ENCODE results near the gene ZNF205.
A peak's percentile ranks its signal among the peaks of the same experiment; 100 is the strongest.

The ZNF205 gene

DNA sequence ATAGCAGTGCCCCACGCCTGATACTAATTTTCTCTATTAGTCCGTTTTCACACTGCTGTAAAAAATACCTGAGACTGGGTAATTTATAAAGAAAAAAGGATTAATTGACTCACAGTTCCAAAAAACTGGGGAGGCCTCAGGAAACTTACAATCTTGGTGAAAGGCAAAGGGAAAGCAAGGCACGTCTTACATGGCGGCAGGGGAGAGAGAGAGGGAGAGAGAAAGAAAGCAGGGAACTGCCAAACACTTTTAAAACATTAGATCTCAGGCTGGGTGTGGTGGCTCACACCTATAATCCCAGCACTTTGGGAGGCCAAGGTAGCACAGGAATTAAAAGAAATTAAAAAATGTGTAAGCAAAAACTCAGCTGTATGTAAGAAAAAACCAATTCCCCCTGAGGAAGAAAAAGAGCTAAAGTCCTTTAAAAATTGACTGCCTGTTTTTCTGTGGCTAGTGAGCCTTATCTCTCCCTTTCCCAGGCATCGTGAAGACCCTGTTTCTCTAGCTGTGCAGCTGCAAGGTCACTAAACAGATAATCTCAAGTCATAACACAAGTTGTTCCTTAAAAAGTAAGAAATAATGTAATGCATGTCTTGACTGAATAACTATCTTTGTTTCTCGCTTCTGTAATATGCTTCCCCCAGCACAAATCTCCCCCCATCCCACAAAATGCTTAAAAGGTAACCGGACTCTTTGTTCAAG, 27.3 kb upstream of the ZNF205 start:
- no peak for DNase-seq

DNA sequence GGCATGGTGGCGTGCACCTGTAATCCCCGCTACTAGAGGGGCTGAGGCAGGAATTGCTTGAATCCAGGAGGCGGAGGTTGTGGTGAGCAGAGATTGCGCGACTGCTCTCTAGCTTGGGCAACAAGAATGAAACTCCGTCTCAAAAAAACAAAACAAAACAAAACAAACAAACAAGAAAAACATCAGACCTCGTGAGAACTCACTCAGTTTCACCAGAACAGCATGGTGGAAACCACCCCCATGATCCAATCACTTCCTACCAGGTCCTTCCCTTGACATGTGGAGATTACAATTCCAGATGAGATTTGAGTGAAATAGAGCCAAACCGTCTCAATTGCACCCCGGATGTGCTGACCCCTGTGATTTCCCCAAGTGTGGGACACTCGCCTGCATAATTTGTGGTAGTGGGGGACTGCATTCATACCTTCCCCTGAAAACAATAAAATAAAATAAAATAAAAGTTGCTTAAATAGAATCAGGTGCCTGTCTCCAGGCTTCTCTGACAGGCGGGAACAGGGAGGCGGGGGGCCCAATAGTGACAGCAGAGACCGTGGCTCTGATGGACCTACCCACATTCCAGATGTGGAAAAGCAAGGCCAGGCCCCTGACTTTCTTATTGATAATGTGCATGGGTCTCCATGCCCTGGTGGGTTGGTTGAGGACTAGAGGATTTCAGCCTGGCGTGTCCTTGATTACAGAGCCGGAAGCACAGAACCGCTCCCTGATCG, 26.4 kb upstream of the ZNF205 start:
- no peak for DNase-seq

DNA sequence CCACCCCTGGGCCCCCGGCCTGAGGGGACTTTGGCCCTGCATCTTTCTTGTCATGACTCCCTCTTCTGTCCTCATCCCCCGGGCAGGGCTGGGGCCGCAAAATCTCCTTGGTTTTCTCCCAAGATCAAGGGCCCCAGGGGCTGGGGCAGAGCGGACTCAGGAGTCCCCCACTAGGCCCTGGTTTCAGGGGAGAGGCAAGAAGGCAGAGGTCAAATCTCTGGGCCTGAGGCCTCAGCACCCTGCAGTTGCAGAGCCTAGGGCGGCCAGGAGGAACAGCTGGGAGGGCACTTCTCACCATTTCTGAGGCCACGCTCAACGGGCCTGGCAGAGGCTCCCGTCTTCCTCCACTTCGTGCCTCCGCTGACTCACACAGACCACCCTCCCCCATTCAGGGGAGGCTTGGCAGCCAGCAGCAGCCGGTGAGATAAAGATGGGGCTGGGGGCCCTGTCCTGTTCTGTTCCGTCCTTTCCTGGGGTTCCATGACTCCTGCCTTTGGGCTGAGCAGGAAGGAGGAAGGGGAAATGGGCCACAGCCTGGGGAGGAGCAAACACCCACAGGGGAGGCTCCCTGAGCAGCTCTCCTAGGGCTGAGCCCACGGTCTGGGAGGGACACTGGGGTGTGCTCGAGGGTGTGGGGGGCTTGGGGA, 25.7 kb upstream of the ZNF205 start:
- DNase-seq, result no peak

DNA sequence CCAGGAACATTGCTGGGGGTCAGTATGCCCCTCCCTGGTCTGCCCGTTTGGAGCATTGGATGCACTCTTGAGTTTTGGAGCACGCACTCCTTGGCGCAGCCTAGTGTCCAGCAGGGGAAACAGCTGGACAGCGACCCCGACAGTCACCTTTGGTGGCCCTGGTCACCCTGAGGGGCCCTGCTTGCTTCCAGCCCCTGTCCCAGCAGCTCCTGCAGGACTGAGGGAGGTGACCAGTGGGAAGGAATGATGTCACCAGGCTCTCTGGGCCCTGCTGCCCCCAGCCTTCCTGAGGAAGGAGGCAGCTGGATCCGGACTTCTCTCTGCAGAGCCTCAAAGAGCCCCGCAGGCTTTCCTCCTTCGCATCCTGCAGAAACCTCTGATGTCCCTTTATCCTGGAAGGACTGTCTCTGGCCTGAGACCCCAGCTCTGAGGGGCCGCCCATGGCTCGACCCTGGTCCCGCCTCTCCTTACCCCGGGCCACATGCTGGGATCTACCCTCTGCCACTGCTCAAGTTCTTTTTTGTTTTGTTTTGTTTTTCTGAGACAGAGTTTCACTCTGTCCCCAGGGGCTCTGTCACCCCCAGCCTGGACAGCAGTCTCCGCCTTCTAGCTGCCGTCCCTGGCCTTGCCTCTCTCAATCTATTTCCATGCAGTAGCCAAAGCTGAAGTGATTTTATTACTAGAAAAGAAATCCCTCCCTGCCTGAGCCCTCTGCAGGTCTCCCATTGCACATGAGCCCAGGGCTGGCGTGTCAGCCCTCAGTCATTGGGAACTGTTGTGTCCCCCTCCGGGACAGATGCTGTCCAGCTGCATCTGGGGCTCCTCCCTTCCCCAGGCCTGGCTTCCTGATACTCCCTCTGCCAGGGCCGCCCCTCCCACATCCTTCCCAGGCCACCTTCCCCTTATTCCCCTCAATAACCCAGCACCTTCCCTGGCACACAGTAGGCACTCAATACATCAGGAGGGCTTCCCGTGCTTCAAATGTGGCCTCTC, 24.8 kb upstream of the ZNF205 start:
- DNase-seq, result no peak

DNA sequence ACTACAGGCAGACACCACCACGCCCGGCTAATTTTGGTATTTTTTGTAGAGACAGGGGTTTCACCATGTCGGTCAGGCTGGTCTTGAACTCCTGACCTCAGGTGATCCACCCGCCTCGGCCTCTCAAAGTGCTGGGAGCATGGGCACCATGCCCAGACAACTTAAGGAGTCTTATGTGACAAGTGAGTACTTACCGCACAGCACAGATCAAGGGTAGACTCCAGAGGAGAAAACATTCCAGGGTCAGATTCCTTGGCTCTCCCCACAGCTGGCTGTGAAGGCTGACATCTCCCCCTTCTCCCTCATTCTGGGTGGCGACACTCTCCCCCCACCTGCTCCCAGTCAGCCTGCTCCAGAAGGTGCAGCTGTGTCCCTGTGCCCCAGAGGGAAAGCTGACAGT, 23.9 kb upstream of the ZNF205 start:
- DNase-seq, result no peak

DNA sequence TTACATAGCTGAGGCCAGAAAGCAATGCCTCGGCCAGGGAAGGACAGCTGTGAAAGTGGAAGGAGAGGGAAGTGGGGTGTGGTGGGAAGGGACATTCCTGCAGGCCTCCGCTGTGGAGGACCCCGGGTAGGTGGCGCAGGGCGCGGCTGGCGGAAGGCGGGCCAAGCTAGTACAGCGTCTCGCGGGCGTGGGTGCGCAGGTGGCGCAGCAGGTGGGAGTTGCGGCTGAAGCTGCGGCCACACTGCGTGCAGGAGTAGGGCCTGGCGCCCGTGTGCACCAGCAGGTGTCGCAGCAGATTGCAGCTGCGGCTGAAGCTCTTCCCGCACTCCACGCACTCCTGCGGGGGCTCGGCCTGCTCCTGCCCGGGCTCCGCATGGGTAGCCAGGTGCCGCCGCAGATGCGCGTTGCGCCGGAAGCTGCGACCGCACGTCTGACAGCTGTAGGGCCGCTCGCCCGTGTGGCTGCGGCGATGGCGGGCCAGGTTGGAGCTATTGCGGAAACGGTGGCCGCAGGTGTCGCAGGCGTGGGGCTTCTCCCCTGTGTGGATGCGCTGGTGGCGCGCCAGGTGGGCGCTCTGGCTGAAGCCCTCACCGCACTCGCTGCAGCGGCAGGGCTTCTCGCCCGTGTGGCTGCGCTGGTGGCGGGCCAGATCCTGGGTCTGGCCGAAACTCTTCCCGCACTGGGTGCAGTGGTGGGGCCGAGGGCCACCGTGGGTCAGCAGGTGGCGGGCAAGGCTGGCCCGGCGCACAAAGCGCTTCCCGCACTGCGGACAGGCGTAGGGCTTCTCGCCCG, 23.3 kb upstream of the ZNF205 start:
- DNase-seq, result no peak

DNA sequence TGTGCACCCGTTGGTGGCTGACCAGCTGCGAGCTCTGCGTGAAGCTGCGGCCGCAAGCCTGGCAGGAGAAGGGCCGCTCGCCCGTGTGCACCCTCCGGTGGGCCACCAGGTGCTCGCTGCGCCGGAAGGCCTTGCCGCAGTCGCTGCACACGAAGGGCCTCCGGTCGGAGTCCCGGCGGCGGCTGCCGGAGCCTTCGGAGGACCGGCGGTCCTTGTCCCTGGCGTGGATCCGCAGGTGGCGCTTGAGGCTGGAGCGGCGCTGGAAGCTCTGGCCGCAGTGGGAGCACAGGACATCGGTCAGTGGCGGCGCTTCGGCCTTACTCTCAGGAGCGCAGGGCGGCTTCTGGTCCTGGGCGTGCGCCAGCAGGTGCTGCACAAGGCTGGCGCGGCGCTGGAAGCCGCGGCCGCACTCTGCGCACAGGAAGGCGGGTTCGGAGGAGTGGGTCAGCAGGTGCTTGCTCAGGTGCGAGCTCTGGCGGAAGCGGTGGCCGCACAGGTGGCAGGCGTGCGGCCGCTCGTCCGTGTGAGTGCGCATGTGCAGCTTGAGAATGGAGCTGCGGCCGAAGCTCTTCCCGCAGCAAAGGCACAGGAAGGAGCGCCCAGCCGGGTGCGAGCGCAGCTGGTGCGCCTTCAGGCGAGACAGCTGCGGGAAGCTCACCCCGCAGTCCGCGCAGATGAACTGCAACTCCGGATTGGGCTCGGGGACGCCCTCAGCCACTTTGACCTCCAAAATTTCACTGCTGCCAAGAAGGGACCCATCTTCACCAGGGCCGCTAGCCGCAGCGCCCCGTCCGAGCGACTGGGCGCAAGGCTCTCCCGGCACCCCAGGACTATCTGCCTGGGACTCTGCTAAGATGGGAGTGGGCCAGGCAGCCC, 22.4 kb upstream of the ZNF205 start:
- DNase-seq, result no peak

DNA sequence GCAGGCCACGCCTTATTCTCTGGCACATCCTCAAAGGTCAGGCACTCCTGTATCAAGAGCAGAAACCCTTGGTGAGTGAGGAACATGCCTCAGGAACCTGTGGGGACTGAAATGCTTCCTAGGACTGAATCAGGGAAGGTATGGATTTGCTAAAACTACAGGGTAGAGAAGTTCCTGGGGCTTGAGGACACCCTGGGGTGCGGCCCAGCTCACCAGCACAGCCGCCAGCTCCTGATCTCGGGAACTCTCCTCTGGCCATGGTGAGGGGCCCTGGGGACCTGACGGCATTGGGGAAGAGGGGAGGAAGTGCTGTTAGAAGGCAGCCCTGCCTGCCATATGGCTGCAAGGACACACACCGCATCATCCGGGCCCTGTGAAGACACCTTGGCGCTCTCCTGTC, 20.8 kb upstream of the ZNF205 start:
- DNase-seq, result no peak

DNA sequence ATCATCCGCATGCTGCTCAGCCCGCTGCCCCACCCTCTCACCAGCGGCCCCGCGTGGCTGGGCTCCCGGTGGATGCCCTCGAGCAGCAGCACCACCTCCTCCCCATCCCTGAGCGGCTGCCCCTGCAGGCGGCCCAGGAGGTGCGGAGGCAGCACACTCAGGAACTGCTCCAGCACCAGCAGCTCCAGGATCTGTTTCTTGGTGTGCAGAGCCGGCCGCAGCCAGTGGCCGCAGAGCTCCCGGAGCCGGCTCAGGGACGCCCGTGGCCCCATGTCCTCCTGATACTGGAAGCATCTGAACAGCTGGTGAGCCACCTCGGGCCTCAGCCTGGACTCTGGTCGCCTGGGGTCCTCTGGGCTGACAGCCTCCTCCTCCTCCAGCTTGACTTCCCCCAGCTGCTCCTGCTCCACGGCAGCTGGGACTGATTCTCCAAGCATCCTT, 19.9 kb upstream of the ZNF205 start:
- no peak for DNase-seq

DNA sequence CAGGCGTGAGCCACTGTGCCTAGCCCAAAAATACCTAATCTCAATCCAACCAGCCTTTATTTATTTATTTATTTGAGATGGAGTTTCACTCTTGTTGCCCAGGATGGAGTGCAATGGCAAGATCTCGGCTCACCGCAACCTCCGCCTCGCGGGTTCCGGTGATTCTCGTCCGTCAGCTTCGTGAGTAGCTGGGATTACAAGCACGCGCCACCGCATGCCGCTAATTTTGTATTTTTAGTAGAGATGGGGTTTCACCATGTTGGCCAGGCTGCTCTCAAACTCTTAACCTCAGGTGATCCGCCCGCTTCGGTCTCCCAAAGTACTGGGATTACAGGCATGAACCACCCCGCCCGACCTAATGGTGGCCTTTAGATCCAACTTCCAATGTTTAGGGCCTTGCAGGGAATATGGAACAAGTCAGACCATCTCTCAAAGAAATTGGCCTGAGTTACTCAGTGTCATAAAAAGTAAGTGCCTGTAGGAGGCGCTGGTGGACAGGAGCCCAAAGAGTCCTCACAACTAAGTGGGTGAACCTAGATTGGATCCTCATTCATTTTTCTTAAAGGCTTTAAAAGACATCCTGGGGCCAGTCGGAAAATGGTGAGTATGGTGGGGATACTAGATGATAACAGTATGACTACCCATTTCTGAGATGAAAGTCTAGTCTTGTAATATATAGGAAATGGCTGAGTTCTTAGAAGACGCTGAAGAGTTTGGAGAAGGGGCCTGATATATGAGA, 17.9 kb upstream of the ZNF205 start:
- no peak for DNase-seq

DNA sequence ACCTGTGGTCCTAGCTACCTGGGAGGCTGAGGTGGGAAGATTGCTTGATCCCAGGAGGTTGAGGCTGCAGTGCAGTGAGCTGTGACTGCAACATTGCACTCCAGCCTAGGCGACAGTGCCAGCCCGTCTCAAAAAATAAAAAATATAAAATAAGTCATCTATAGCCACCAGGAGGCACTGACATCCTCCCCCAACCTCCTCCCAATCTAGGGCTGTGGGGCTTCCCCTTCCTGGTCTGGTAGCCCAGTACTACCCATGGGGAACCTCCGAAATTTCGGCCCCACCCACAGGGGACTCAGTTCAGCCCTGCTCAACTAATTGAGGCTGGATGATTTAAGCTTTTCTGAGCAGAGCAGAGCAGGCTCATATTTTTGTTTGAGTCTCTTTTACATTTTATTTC, 16.5 kb upstream of the ZNF205 start:
- DNase-seq, result no peak

DNA sequence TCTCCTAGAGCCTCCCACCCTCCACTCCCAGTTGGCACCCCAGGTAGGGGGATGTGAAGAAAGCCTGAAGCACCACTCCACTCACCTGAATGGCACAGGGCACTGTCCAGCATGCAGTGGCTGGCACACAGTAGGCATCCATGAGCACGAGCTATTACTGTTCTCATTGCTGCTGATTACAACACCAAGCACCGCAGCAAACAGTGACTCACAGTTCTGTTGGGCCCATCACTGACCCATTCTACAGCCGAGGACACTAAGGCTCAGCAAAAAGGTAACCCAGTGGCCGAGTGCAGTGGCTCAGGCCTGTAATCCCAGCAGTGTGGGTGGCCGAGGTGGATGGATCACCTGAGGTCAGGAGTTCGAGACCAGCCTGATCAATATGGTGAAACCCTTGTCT, 16.0 kb upstream of the ZNF205 start:
- no peak for DNase-seq

DNA sequence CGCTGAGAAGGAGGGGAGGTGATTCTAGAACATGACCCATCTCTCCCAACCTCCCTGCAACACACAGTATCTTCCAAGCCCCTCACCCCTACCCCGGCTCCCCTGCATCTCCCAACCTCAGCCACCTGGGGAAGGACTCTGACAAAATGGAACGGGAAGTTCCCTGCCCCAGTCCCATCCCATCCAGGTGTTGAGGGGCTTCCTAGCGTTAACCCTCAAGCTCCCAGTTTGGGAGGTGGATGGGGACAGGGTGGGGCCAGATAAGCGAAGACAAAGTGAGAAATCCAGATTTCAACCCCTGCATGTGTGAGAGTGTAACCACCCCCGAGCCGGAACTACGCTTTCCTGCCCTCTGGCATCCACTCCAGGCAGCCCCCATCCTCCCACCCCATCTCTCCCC, 15.1 kb upstream of the ZNF205 start:
- no peak for DNase-seq

DNA sequence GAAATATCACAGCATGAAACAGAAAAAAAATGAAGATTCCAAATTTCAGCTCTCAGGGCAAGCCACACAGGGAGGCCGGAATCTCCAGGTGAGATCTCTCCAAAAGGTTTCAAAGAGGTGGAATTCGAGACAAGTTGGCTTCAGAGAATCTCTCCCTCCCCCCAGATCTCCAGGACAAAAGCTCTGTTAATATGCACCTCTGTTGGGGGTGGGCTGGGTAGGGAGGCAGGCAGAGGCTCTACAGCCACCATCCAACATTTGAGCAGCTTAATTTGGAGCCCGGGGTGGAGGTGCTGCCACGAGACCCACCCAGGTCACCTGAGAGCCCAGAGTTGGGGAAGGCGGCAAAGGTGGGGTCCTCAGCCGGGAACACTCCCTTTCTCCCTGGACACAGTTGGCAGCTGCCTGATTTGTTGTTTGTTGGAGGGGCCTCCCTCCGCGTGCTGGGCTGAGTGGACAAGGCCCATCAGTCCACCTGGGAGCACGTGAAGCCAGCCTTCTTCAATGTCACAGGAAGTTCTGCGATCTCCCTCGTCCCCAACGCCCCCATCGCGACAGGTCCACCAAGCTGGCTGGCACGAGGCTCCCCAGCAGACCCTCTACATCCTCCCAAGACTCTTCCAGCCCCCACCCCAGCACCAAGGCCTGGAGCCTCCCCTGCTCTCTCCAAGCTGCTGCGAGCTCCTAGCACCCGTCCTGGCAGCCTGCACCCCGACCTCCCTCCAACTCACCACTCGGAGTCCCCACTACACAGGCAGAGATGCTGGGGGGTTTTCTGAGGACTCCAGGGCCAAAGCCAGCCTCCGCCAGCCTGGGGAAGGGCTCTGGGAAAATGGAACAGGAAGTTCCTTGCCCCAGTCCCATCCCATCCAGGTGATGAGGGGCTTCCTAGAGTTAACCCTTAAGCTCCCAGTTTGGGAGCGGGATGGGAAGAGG, 13.7 kb upstream of the ZNF205 start, which contains the start of gene ZSCAN10:
Gene ZSCAN10, minus strand, starts transcription at position 836 of the 936 bp plus-strand sequence. CDS start 6,357 bp downstream, outside the sequence.
- DNase-seq, result no peak

DNA sequence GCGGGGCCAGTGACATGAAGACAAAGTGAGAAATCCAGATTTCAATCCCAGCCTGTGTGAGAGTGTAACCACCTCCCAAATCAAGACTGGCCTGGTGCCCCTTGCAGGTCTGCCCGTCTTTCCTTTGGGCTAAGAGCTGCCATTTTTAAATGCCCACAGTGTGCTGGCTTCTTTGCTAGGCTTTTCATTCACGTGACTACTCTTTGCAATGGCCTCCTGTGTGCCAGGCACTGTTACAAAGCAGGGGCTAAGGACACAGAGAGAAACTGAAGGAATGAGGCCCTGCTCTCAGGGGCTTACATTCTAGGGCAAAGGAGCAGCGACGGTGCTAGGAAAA, 13.0 kb upstream of the ZNF205 start:
- DNase-seq, result no peak

DNA sequence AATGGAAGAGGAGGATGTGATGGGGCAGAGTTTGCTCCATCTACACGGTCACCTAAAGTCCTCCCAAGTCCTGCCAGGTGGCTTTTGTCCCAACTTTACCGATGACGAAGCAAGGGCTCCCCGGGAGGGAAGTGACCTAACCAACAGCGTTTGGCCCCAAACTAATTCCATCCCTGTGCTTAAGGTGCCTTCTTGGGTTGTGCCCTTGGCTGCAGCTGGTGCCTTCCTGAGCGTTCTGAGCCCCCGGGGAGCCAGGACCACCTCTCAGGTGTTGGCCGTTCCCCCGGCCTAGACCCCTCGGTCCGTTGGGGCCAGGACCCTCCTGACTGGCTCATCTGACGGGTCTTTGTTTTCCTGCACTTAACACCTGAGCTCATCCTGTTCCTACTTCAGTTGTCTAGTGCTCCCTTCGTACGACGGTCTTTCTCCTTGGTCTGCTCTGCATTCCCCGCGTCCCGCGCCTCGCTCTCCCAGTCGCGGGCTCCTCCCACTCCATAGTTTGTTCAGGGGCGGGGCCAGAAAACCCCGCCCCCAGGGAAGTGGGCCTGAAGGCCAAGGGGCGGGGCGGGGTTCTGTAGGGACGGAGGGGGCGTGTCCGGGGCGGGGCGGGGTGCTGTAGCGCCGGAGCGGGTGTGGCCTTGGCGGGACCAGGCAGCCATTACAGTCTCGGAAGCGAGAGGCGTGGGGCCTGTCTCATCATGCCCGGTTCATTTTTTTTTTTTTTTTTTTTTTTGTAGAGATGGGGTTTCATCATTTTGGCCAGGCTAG, 12.5 kb upstream of the ZNF205 start:
- DNase-seq, result peak; percentile 88

DNA sequence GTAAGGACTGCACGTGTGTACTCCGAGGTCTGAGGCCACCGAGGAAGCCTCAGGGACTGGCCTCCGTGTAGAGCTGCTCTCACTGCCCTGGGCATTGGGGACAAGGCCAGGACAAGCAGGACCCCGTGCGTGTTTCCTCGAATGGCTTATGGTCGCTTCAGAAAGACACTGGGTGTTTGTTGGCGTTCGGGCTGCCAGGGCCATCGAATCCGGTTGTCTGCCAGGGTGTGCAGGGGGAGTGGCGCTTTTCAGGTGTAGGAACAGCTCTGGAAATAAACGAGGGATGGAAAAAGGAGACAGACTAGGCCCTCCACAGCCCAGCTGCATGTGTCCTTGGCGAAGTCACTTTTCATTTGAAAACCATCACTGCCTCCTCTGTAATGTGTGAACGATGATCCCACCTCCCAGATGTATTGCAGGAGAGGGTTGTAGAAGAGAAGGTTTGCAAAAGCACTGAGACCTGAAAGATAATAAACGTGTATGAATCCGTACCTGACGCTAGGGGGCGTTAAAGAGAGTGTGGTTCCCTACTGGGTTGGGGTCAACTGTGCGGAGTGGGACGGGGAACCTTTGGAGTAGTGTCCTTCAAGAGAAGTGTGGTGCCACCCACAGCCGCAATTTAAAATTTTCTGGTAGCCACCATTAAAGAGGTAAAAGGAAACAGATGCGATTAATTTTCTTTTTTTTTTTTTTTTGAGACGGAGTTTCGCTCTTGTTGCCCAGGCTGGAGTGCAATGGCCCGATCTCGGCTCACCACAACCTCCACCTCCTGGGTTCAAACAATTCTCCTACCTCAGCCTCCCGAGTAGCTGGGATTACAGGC, 11.2 kb upstream of the ZNF205 start:
- DNase-seq, result peak; percentile 31
